Colonic mucosa (tissue), 4 donors: ENCODE measurements around the gene EPS8L3. TPM values are rescaled to one million over a fixed set of nuclear protein-coding genes. Genes with fewer than 3 reads are reported as not detected.
A peak's percentile ranks its signal among the peaks of the same experiment; 100 is the strongest.
"Not testable (repeated sequence)": the region's sequence is repeated elsewhere in the genome, so short reads cannot be mapped to it uniquely, and the experiment has no call there.

Experiments
- DNase-seq: peaks from one replicate; pipeline ENCODE4 v3.0.0-alpha.2; 2020
- H3K27ac ChIP-seq: fragments of 200-600 bp; one replicate; pipeline ENCODE4 v1.8.0; 2021
- H3K27me3 ChIP-seq: fragments of 200-600 bp; one replicate; pipeline ENCODE4 v1.8.0; 2021
- H3K36me3 ChIP-seq: fragments of 200-600 bp; one replicate; pipeline ENCODE4 v1.8.0; 2021
- H3K4me1 ChIP-seq: fragments of 200-600 bp; one replicate; pipeline ENCODE4 v1.8.0; 2021; ENCODE audit warnings: mild to moderate bottlenecking
- H3K4me3 ChIP-seq: fragments of 200-600 bp; one replicate; pipeline ENCODE4 v1.8.0; 2021
- H3K9ac ChIP-seq, 2 donors: one replicate each; pipeline ENCODE4 v1.7.0; 2013; ENCODE audit warnings: control low read depth in 2 of 2, low read depth in 2 of 2, low read length in 2 of 2
- H3K9me3 ChIP-seq: fragments of 200-600 bp; one replicate; pipeline ENCODE4 v1.8.0; 2021
- intact Hi-C: fragments of 100-400 bp; cut with DNase I; formaldehyde crosslinking; loops from one replicate; pipeline ENCODE4 v1.14.1; 2022
- total RNA-seq, 2 donors: library from RNA; stranded (reverse); fragmentation: NEBNext Ultra II Directional in 1 of 2; extraction: Animal tissue kit (Norgen Biotek cat#: 25700) in 1 of 2; gene quantifications; one replicate each; pipeline ENCODE4 v1.2.1, GENCODE V29; 2021
- TF ChIP-seq, protein P1 (sequence below): fragments of 200-600 bp; IDR thresholded peaks from one replicate; pipeline ENCODE4 v1.8.0; 2022; ENCODE audit warnings: antibody characterized with exemption, mild to moderate bottlenecking
- donor health status: healthy.
- donor health status: DM: no; HTN: no; CAD: no.
- donor health status: DM: no; HTN: no; CAD: no.

EPS8L3 gene
- total RNA-seq, 2 donors from 2014 or later = 283 to 290 TPM

- Histone ChIP-seq H3K27me3 (no peaks in the 10 kb centered on the region), H3K27ac (peak overlapping the region; percentile 32), H3K9me3 (no peaks in the 10 kb centered on the region), H3K36me3 (no peaks in the 10 kb centered on the region), H3K4me1 (peaks cover 3% of the 10 kb centered on the region), H3K4me3 (no peak overlapping the region), H3K9ac (peak overlapping the region in 1 of 2 donors; percentile 24)
- TF ChIP-seq, protein P1, sequence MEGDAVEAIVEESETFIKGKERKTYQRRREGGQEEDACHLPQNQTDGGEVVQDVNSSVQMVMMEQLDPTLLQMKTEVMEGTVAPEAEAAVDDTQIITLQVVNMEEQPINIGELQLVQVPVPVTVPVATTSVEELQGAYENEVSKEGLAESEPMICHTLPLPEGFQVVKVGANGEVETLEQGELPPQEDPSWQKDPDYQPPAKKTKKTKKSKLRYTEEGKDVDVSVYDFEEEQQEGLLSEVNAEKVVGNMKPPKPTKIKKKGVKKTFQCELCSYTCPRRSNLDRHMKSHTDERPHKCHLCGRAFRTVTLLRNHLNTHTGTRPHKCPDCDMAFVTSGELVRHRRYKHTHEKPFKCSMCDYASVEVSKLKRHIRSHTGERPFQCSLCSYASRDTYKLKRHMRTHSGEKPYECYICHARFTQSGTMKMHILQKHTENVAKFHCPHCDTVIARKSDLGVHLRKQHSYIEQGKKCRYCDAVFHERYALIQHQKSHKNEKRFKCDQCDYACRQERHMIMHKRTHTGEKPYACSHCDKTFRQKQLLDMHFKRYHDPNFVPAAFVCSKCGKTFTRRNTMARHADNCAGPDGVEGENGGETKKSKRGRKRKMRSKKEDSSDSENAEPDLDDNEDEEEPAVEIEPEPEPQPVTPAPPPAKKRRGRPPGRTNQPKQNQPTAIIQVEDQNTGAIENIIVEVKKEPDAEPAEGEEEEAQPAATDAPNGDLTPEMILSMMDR = no peak
- peak; percentile 19 for DNase-seq
- intact Hi-C loops = no loop called here
Measured at GRCh38 chr1:109802136-109802900, 38.6 kb upstream of the EPS8L3 start.

DNA sequence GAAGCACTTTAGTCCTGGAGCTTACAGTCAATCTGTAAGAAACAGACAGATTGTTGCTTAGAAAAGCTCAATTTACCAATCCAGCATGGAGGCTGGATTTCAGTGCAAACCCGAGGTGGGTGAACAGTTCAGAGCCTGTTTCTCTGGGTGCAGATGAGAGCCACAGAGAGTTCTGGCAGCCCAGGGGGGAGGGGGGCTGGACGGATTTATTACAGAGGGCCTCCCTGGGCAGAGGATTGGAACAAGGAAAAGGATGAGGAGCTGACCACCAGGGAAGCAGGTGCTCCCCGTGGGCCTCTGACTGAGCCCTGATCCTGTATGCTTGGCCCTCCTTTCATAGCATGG lies 38.0 kb upstream of the EPS8L3 start:
- DNase-seq = peak; percentile 15
- Histone ChIP-seq H3K9ac (peak overlapping the region in 1 of 2 donors; percentile 1), H3K4me1 (peaks cover 3% of the 10 kb centered on the region), H3K27ac (no peak overlapping the region), H3K9me3 (no peaks in the 10 kb centered on the region), H3K27me3 (no peaks in the 10 kb centered on the region), H3K36me3 (no peaks in the 10 kb centered on the region), H3K4me3 (no peak overlapping the region)
- TF ChIP-seq, protein P1 = no peak
- intact Hi-C loops = no loop called here

GRCh38 chr1:109800291-109800690 lies 36.6 kb upstream of the EPS8L3 start:
- peaks cover 3% of the 10 kb centered on the region for H3K4me1 ChIP-seq
- no peak overlapping the region for H3K27ac ChIP-seq
- DNase-seq = no peak
- no peaks in the 10 kb centered on the region for H3K27me3 ChIP-seq
- TF ChIP-seq, protein P1 = no peak
- no peaks in the 10 kb centered on the region for H3K9me3 ChIP-seq
- no peak overlapping the region for H3K9ac ChIP-seq
- intact Hi-C loops = no loop called here
- H3K36me3 ChIP-seq = no peaks in the 10 kb centered on the region
- no peak overlapping the region for H3K4me3 ChIP-seq

DNA sequence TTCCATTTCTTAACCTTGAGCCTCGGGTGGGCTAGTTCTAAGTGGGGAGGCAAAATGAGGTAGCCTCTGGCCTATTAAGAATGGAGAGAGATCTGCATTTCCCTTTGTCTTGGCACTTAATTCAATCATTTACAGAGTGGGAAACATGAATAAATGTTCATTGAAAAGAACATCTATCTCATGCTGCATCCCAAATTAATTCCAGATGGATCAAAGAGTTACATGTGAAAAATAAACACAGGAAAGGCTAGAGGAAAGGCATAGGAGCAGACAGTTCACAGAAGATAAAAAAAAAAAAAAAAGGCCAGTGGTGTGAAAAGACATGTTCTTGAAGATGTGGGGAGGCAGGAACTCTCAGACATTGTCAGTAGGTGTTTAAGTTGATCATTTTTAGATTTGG lies 35.7 kb upstream of the EPS8L3 start:
- peaks cover 3% of the 10 kb centered on the region for H3K4me1 ChIP-seq
- TF ChIP-seq, protein P1 = no peak
- H3K4me3 ChIP-seq = no peak overlapping the region
- no peaks in the 10 kb centered on the region for H3K9me3 ChIP-seq
- intact Hi-C loops = no loop called here
- no peaks in the 10 kb centered on the region for H3K36me3 ChIP-seq
- no peak for DNase-seq
- H3K27me3 ChIP-seq = no peaks in the 10 kb centered on the region
- no peak overlapping the region for H3K27ac ChIP-seq
- H3K9ac ChIP-seq = no peak overlapping the region

- H3K36me3 ChIP-seq, H3K27me3 ChIP-seq, DNase-seq, intact Hi-C loops, H3K9me3 ChIP-seq, H3K4me3 ChIP-seq: not testable (repeated sequence)
- H3K4me1 ChIP-seq = peaks cover 19% of the 10 kb centered on the region
- H3K9ac ChIP-seq = peak overlapping the region in 1 of 2 donors; percentile 30
- peak overlapping the region; percentile 43 for H3K27ac ChIP-seq
Measured at GRCh38 chr1:109797303-109797595, 33.5 kb upstream of the EPS8L3 start.

DNA sequence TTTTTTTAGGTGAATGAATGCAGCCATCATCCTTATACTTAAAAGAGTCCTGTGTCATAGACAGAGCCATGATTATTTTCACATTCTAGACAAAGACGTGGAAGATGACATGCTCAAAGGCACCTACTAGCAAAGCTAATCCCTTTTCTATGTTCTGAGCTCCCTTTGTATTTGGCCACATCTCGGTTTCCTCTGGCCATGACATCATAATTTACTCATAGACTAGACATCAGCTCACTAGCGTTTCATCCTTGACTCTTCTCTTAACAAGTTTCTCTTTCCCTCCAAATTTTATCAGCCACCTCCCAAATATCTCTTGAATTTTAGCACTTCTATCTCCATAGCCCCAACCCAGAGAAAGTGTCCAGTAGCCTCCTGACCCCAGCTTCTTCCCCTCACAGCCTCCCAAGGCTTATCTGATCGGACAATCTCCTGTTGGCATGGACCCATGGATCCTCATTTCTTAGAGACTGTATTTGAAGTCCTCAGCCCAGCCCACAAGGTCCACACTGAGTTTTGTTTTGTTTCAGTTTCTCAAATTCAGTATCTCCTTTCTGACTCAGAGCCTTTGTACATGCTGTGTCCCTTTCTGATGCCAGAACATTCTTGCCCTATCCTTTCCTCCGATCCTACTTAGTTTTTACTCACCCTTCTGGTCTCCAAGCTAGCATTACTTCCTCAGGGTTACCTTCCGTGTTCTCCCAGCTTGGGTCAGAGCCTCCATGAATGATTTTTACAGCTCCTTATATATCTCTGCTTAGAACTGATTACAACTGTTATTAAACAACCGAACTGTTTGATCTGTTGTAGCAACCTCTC lies 33.0 kb upstream of the EPS8L3 start:
- peak; percentile 32 for DNase-seq
- peak overlapping the region; percentile 43 for H3K27ac ChIP-seq
- TF ChIP-seq, protein P1 = no peak

More for the DNA sequence above, 33.0 kb upstream of the EPS8L3 start:
- no peaks in the 10 kb centered on the region for H3K9me3 ChIP-seq
- no peaks in the 10 kb centered on the region for H3K27me3 ChIP-seq
- intact Hi-C loops = no loop called here
- H3K4me1 ChIP-seq = peaks cover 20% of the 10 kb centered on the region
- no peak overlapping the region for H3K4me3 ChIP-seq
- H3K9ac ChIP-seq = peak overlapping the region in 1 of 2 donors; percentile 30
- no peaks in the 10 kb centered on the region for H3K36me3 ChIP-seq
